Breast epithelium (tissue), 4 donors: Measurements from ENCODE around the gene SREBF1. TPM values are rescaled to one million over a fixed set of nuclear protein-coding genes. Genes with fewer than 3 reads are reported as not detected.

ENCODE experiments used
- DNase-seq, 2 donors: peaks; one replicate each; pipeline ENCODE4 v3.0.0-alpha.2; 2019; ENCODE audit warnings: low spot score in 2 of 2
- H3K27ac ChIP-seq, 2 donors: fragments of 200-600 bp; sonication (generic) in 1 of 2; one replicate each; pipeline ENCODE4 v1.5.1; 2016 to 2019; ENCODE audit warnings: mild to moderate bottlenecking in 1 of 2
- H3K27me3 ChIP-seq, 2 donors: fragments of 200-600 bp; sonication (generic) in 1 of 2; one replicate each; pipeline versions ENCODE4 v1.5.1 to v1.6.0; 2017 to 2019; ENCODE audit warnings: control low read depth in 1 of 2, mild to moderate bottlenecking in 1 of 2
- H3K36me3 ChIP-seq: fragments of 200-600 bp; one replicate; pipeline ENCODE4 v1.5.1; 2019
- H3K4me1 ChIP-seq, 2 donors: fragments of 200-600 bp; sonication (generic); one replicate each; pipeline ENCODE4 v1.5.1; 2016 to 2019; ENCODE audit warnings: control low read depth in 1 of 2
- H3K4me3 ChIP-seq, 3 donors: fragments of 200-600 bp; sonication (generic); 1 replicate in 2 of 3; 2 replicates in 1 of 3; pipeline ENCODE4 v1.5.1; 2016 to 2019; ENCODE audit warnings: mild to moderate bottlenecking in 3 of 3, moderate library complexity in 2 of 3
- H3K9me3 ChIP-seq, 2 donors: fragments of 200-600 bp; sonication (generic) in 1 of 2; one replicate each; pipeline ENCODE4 v1.5.1; 2016 to 2019; ENCODE audit warnings: control low read depth in 1 of 2
- POLR2A ChIP-seq: fragments of 450-650 bp; IDR thresholded peaks from one replicate; pipeline ENCODE4 v1.6.1; 2016; ENCODE audit warnings: antibody characterized with exemption, mild to moderate bottlenecking, moderate library complexity
- POLR2AphosphoS5 ChIP-seq, 3 donors: sonication (generic); formaldehyde crosslinking; IDR thresholded peaks; one replicate each; pipeline ENCODE4 v1.6.1; 2017; ENCODE audit warnings: antibody characterized with exemption in 3 of 3
- intact Hi-C: fragments of 100-400 bp; cut with DNase I; formaldehyde crosslinking; loops from one replicate; pipeline ENCODE4 v1.15.1; 2023; ENCODE audit warnings: low total_unique reads
- total RNA-seq, 3 donors: library from RNA; depleted of rRNA; stranded (reverse); fragments of >200 nt; gene quantifications; one replicate each; pipeline ENCODE4 v1.1.0, GENCODE V29; 2016
- TF ChIP-seq, protein P1 (sequence below), 3 donors: fragments of 450-650 bp; IDR thresholded peaks; one replicate each; pipeline ENCODE4 v1.5.1; 2016 to 2017; ENCODE audit warnings: antibody characterized with exemption in 3 of 3, mild to moderate bottlenecking in 3 of 3, moderate library complexity in 3 of 3

SREBF1 gene
- total RNA-seq, 3 donors from 2014 or later = 39.0 to 119 (median 81.3) TPM

DNA sequence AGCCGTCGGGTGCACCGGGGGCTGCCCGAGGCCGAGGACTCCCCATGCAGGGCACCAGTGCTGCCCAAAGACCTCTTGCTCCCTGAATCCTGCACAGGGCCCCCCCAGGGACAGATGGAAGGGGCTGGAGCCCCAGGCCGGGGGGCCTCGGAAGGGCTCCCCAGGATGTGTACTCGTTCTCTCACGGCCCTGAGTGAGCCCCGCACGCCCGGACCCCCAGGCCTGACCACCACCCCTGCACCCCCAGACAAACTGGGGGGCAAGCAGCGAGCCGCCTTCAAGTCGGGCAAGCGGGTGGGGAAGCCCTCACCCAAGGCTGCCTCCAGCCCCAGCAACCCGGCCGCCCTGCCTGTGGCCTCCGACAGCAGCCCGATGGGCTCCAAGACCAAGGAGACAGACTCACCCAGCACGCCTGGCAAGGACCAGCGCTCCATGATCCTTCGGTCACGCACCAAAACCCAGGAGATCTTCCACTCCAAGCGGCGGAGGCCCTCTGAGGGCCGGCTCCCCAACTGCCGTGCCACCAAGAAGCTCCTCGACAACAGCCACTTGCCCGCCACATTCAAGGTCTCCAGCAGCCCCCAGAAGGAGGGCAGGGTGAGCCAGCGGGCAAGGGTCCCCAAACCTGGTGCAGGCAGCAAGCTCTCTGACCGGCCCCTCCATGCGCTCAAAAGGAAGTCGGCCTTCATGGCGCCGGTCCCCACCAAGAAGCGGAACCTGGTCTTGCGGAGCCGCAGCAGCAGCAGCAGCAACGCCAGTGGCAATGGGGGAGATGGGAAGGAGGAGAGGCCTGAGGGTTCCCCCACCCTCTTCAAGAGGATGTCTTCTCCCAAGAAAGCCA, 40.6 kb downstream of the SREBF1 start:
- H3K9me3 ChIP-seq = no peaks in the 10 kb centered on the region
- no peak overlapping the region for H3K27ac ChIP-seq
- no peaks in the 10 kb centered on the region for H3K27me3 ChIP-seq
- intact Hi-C loops = no loop called here
- TF ChIP-seq POLR2AphosphoS5 (IDR thresholded peaks at IDR 0.05) = no peak
- TF ChIP-seq, protein P1, sequence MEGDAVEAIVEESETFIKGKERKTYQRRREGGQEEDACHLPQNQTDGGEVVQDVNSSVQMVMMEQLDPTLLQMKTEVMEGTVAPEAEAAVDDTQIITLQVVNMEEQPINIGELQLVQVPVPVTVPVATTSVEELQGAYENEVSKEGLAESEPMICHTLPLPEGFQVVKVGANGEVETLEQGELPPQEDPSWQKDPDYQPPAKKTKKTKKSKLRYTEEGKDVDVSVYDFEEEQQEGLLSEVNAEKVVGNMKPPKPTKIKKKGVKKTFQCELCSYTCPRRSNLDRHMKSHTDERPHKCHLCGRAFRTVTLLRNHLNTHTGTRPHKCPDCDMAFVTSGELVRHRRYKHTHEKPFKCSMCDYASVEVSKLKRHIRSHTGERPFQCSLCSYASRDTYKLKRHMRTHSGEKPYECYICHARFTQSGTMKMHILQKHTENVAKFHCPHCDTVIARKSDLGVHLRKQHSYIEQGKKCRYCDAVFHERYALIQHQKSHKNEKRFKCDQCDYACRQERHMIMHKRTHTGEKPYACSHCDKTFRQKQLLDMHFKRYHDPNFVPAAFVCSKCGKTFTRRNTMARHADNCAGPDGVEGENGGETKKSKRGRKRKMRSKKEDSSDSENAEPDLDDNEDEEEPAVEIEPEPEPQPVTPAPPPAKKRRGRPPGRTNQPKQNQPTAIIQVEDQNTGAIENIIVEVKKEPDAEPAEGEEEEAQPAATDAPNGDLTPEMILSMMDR (IDR thresholded peaks at IDR 0.05) = no peak
- no peak for TF ChIP-seq POLR2A
- H3K4me1 ChIP-seq = no peaks in the 10 kb centered on the region
- DNase-seq = no peak
- no peak overlapping the region for H3K4me3 ChIP-seq
- H3K36me3 ChIP-seq = no peaks in the 10 kb centered on the region

DNA sequence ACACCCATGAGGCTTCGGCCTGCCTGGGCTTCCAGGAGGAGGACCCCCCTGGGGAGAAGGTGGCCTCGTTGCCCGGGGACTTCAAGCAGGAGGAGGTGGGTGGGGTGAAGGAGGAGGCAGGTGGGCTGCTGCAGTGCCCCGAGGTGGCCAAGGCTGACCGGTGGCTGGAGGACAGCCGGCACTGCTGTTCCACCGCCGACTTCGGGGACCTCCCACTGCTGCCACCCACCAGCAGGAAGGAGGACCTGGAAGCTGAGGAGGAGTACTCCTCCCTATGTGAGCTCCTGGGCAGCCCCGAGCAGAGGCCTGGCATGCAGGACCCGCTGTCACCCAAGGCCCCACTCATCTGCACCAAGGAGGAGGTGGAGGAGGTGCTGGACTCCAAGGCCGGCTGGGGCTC, 41.5 kb downstream of the SREBF1 start:
- H3K4me1 ChIP-seq = no peaks in the 10 kb centered on the region

DNA sequence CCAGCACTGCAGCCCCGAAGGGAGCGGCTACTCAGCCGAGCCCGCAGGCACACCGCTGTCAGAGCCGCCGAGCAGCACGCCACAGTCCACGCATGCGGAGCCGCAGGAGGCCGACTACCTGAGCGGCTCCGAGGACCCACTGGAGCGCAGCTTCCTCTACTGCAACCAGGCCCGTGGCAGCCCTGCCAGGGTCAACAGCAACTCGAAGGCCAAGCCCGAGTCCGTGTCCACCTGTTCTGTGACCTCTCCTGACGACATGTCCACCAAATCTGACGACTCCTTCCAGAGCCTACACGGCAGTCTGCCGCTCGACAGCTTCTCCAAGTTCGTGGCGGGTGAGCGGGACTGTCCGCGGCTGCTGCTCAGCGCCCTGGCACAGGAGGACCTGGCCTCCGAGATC, 42.4 kb downstream of the SREBF1 start:
- Histone ChIP-seq H3K36me3 (no peaks in the 10 kb centered on the region), H3K4me3 (no peak overlapping the region), H3K27me3 (no peaks in the 10 kb centered on the region), H3K4me1 (no peaks in the 10 kb centered on the region), H3K27ac (no peak overlapping the region), H3K9me3 (no peaks in the 10 kb centered on the region)
- TF ChIP-seq POLR2A (no peak), POLR2AphosphoS5 (IDR thresholded peaks at IDR 0.05) (no peak)
- TF ChIP-seq, protein P1 (IDR thresholded peaks at IDR 0.05) = no peak
- intact Hi-C loops = no loop called here
- no peak for DNase-seq

More for the DNA sequence above, 41.5 kb downstream of the SREBF1 start:
- intact Hi-C loops = no loop called here
- Histone ChIP-seq H3K4me3 (no peak overlapping the region), H3K27ac (no peak overlapping the region), H3K9me3 (no peaks in the 10 kb centered on the region), H3K27me3 (no peaks in the 10 kb centered on the region), H3K36me3 (no peaks in the 10 kb centered on the region)
- TF ChIP-seq POLR2A = no peak
- TF ChIP-seq, protein P1 (IDR thresholded peaks at IDR 0.05) = no peak
- TF ChIP-seq POLR2AphosphoS5 (IDR thresholded peaks at IDR 0.05) = no peak
- no peak for DNase-seq

DNA sequence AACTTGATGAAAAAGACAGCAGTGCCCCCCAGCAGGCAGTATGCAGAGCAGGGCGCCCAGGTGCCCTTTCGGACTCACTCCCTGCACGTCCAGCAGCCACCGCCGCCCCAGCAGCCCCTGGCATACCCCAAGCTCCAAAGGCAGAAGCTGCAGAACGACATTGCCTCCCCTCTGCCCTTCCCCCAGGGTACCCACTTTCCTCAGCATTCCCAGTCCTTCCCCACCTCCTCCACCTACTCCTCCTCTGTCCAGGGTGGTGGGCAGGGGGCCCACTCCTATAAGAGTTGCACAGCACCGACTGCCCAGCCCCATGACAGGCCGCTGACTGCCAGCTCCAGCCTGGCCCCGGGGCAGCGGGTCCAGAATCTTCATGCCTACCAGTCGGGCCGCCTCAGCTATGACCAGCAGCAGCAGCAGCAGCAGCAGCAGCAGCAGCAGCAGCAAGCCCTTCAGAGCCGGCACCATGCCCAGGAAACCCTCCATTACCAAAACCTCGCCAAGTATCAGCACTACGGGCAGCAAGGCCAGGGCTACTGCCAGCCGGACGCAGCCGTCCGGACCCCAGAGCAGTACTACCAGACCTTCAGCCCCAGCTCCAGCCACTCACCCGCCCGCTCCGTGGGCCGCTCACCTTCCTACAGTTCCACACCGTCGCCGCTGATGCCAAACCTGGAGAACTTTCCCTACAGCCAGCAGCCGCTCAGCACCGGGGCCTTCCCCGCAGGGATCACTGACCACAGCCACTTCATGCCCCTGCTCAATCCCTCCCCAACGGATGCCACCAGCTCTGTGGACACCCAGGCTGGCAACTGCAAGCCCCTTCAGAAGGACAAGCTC, 43.2 kb downstream of the SREBF1 start:
- H3K4me1 ChIP-seq = no peaks in the 10 kb centered on the region
- TF ChIP-seq, protein P1 (IDR thresholded peaks at IDR 0.05) = no peak
- TF ChIP-seq POLR2A = no peak
- no peak for TF ChIP-seq POLR2AphosphoS5 (IDR thresholded peaks at IDR 0.05)
- intact Hi-C loops = no loop called here
- no peaks in the 10 kb centered on the region for H3K27me3 ChIP-seq
- no peaks in the 10 kb centered on the region for H3K9me3 ChIP-seq
- no peaks in the 10 kb centered on the region for H3K36me3 ChIP-seq
- no peak overlapping the region for H3K27ac ChIP-seq
- H3K4me3 ChIP-seq = no peak overlapping the region
- no peak for DNase-seq
